Ureter (tissue), 1 donor: ENCODE results near the gene PLXDC1. TPM values are rescaled to one million over a fixed set of nuclear protein-coding genes. Genes with fewer than 3 reads are reported as not detected.

Experiments
- DNase-seq: peaks from one replicate; pipeline ENCODE4 v3.0.0-alpha.2; 2020; ENCODE audit warnings: low spot score
- total RNA-seq: library from RNA; stranded (reverse); gene quantifications from one replicate; pipeline ENCODE4 v1.2.4, GENCODE V29; 2023
- donor health status: DM: yes; HTN: yes; CAD: no.

Gene PLXDC1
- total RNA-seq, 1 donor from 2014 or later, result 13.0 TPM

GRCh38 chr17:39097537-39097936 is 53.9 kb downstream of the PLXDC1 start:
- DNase-seq, result no peak

GRCh38 chr17:39097150-39097519 is 54.3 kb downstream of the PLXDC1 start:
- DNase-seq, result no peak

- DNase-seq, result no peak
Observed at GRCh38 chr17:39096508-39097149, 54.8 kb downstream of the PLXDC1 start.

GRCh38 chr17:39095309-39095686 is 56.1 kb downstream of the PLXDC1 start:
- DNase-seq, result no peak

DNA sequence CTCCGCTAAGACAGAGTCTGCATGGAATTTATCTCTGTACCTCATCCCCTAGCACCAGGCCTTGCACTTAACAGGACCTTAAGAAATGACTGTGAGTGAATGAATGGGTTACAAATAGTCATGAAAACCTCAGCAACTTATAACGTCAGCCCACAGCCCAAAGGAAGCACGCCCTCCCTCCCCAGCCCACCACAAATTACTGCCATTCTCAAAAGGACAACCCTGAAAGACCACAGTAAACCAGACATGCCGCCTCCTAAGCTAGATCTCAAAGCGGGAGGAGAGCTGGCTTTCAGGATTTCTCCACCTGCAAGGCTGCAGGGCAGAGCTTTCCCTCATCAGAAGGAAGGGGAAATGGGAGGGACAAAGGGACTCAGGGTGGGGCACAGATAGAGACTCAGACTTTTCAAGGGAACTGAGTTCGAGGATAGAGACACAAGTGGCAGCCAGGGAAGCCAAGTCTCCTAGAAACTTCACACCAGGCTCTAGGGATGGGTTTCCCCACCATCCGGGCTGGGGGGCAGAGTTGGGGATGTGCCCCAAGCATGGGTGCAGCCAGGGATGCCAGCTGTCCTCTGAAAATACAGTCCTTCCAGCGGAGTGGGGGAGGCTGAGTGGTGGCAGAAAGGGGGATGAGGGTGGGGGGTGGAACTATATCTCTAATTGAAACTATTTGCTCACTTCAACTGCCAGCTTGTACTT is 56.7 kb downstream of the PLXDC1 start:
- no peak for DNase-seq

- DNase-seq, result no peak
Observed at GRCh38 chr17:39092692-39093230, 58.7 kb downstream of the PLXDC1 start.

- DNase-seq, result no peak
Observed at GRCh38 chr17:39090908-39091665, 60.4 kb downstream of the PLXDC1 start.

DNA sequence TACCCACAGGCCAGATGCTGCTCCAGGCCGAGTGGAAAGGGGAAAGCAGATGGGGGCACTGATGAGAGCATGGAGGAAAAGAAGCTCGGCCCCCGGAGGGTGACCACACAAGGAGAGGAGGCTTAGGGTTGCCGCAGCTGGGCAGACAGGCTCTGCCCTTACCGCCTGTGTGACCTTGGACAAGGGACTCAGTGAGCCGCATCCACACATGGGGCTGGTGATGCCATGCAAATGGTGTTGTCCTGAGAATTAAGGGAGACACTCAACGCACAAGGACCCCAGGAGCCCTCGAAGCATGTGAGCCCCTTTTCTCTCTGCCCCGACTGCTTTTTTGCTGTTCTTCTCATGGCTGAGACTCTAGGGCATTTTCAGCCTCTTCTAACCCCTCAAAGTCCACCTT is 61.0 kb downstream of the PLXDC1 start:
- DNase-seq, result no peak

DNA sequence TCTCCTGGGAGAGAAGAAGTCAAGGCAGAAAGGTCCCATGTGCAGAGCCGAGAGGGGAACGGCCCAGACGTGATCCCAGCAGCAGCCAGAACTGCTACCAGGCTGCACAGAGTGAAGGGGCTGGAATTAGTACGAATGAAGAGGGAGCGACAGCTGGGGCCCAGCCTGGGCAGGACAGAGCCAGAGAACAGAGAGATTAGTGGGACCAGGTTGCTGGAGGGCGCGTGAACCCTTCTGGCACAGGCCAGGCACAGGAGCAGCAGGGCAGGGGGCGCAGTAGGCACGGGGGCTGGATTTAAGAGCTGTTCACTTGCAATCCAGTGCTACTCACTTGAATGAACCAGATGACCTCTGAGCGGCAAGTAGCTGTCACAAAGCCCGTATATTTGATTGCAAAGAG is 66.9 kb downstream of the PLXDC1 start:
- DNase-seq, result no peak

GRCh38 chr17:39083270-39083669 is 68.2 kb downstream of the PLXDC1 start:
- DNase-seq, result no peak

GRCh38 chr17:39082482-39082881 is 69.0 kb downstream of the PLXDC1 start:
- no peak for DNase-seq

GRCh38 chr17:39081851-39082250 is 69.6 kb downstream of the PLXDC1 start:
- no peak for DNase-seq

GRCh38 chr17:39080421-39081078 is 70.9 kb downstream of the PLXDC1 start:
- no peak for DNase-seq

- no peak for DNase-seq
Observed at GRCh38 chr17:39079836-39080235, 71.6 kb downstream of the PLXDC1 start.

- no peak for DNase-seq
Observed at GRCh38 chr17:39077866-39078265, 73.6 kb downstream of the PLXDC1 start.

DNA sequence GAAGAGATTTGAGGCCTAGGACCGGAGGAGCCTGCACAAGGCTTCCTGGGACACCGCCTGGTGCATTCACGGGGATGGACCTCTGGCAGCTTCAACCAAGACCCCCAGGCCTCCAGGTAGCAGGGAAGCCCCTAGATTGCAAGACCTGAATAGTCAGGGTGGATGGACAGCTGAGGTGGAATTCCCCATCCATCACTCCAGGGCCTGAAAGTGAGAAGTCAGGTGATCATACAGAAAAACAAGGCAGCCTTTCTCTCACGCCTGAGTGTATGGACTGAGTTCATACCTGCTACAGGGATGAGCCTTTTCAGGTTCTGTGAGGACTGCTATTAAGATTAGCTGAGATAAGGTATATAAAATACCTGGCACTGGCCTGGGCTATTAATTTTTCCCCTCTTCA is 74.2 kb downstream of the PLXDC1 start:
- DNase-seq, result no peak

- no peak for DNase-seq
Observed at GRCh38 chr17:39074676-39075075, 76.8 kb downstream of the PLXDC1 start.

GRCh38 chr17:39073916-39074315 is 77.5 kb downstream of the PLXDC1 start:
- no peak for DNase-seq

DNA sequence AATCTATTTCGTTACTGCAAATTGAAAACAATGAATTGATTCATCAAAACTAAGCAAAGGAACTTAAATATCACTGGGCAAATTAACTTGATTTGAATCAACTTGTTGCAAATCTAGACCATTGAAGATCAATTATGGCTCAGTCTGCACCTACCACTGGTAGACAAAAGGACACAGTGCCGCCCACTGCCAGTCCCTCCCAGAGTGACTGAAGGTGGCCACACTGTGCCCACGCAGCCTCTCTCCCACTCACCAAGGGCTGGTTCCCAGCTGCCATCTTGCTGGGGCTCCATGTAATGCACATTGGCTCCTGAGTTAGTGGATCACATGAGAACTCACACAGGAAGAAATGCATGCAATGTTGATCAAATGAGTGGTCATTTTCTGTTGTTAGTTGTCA is 78.1 kb downstream of the PLXDC1 start:
- no peak for DNase-seq

DNA sequence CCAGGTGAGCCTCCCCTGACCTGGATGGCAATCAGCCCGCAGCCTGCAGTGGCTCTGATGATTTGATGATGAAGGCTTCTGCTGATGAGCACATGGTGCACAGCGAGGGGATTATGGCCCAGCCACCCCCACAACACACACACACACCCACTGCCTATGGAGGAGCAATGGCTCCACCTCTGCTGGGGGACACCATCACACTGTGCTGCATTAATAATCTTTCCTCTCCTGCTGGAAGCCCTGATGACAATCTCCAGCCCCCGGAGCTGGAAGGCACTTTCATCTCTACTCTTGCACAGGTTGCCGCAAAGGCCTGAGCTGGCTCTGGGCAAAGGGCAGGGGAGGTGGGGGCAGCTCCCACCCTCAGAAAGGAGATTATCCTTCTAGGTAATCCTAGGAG is 79.9 kb downstream of the PLXDC1 start:
- no peak for DNase-seq

DNA sequence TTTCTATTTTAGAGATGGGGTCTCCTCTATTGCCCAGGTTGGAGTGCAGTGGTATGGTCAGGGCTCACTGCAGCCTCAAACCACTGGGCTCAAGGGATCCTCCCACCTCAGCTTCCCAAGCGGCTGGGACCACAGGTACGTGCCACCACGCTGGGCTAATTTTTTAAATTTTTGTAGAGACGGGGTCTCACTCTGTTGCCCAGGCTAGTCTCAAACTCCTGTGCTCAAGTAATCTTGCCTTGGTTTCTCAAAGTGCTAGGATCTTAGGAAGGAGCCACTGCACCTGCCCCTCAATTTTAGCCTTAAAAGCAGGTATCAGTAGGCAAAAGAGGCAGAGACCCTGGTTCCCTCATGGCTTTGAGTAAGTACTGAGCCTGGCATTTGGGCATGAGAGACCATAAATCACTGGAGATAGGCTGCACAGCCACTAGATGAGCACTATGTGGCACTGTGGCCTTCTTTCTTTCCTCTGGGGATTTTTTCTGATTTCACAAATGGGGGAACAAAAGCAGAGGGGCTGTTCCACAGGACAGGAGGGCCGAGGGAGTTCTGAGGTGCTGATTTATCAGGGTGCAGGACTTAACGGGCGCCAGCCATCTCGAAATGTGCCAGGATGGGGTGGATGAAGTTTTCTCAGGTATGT is 82.2 kb downstream of the PLXDC1 start:
- no peak for DNase-seq

DNA sequence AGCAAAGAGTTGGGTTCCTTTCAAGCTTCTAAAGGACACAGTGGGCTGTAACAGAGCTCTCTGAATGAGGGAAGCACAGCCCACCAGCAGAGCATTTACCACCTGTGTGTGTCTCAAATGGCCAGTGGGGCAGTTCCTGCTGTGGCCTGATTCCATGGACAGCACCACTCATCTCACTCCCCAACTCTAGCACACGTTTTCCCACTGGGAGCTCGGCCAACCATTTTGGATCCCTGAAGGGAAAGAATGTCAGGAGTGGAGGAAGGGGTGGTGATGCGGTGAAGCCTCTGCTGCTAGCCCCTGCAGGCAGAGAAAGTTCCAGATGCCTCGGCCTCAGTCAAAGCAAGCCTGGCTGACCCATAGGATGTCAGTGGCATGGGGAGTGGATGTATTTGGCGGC is 86.6 kb downstream of the PLXDC1 start:
- no peak for DNase-seq
